Thyroid gland (tissue), 4 donors: ENCODE measurements around the gene RPN2. TPM values are rescaled to one million over a fixed set of nuclear protein-coding genes. Genes with fewer than 3 reads are reported as not detected.

Source experiments
- DNase-seq, 2 donors: peaks; one replicate each; pipeline ENCODE4 v3.0.0-alpha.2; 2019
- H3K27ac ChIP-seq, 3 donors: fragments of 200-600 bp; sonication (generic); 1 replicate in 2 of 3; 2 replicates in 1 of 3; pipeline ENCODE4 v1.5.1; 2016 to 2019; ENCODE audit warnings: mild to moderate bottlenecking in 1 of 3, moderate library complexity in 1 of 3
- H3K27me3 ChIP-seq: fragments of 200-600 bp; sonication (generic); one replicate; pipeline ENCODE4 v1.5.1; 2019
- H3K36me3 ChIP-seq, 2 donors: fragments of 200-600 bp; sonication (generic); one replicate each; pipeline ENCODE4 v1.5.1; 2016 to 2019
- H3K4me1 ChIP-seq, 2 donors: fragments of 200-600 bp; sonication (generic); one replicate each; pipeline ENCODE4 v1.5.1; 2017 to 2019
- H3K4me3 ChIP-seq, 3 donors: fragments of 200-600 bp; sonication (generic); replicated peaks in 1 of 3; 1 replicate in 2 of 3; 2 replicates in 1 of 3; pipeline ENCODE4 v1.5.1; 2016; ENCODE audit warnings: mild to moderate bottlenecking in 1 of 3
- H3K9me3 ChIP-seq: fragments of 200-600 bp; sonication (generic); one replicate; pipeline ENCODE4 v1.5.1; 2017
- CTCF ChIP-seq, 6 experiments: fragments of 200-600 bp in 3 of 6; fragments of 450-650 bp in 3 of 6; sonication (generic) in 3 of 6; IDR thresholded peaks; one replicate each; pipeline ENCODE4 v1.5.1; 2016 to 2019; ENCODE audit warnings: antibody characterized with exemption in 6 of 6, mild to moderate bottlenecking in 2 of 6, inconsistent platforms in 1 of 6, moderate library complexity in 1 of 6
- POLR2A ChIP-seq, 2 donors: fragments of 450-650 bp; IDR thresholded peaks; one replicate each; pipeline ENCODE4 v1.6.1; 2017; ENCODE audit warnings: antibody characterized with exemption in 2 of 2, mild to moderate bottlenecking in 2 of 2, moderate library complexity in 1 of 2
- WGBS, 2 donors: methylation state at CpG; one replicate each; pipeline ENCODE4 v1.1.5; 2017; 5-methylcytosine and 5-hydroxymethylcytosine counted together
- intact Hi-C: fragments of 100-400 bp; cut with DNase I; formaldehyde crosslinking; loops from one replicate; pipeline ENCODE4 v1.15.1; 2023
- total RNA-seq, 4 donors: library from RNA; depleted of rRNA; stranded (reverse); fragments of >200 nt; gene quantifications; one replicate each; pipeline ENCODE4 v1.2.3, GENCODE V29; 2016

The RPN2 gene
- total RNA-seq, 4 donors from 2014 or later: 175 to 342 (median 296) TPM

GRCh38 chr20:37228082-37228481, 49.0 kb downstream of the RPN2 start:
- Histone ChIP-seq H3K9me3 (no peaks in the 10 kb centered on the region), H3K36me3 (peaks cover 82 to 90% of the 10 kb centered on the region in 2 donors), H3K4me1 (peaks cover 0 to 2% of the 10 kb centered on the region in 2 donors), H3K27ac (no peak overlapping the region), H3K4me3 (no peak overlapping the region), H3K27me3 (no peaks in the 10 kb centered on the region)
- DNase-seq: no peak
- no peak for TF ChIP-seq CTCF (IDR thresholded peaks at IDR 0.05)
- no peak for TF ChIP-seq POLR2A (IDR thresholded peaks at IDR 0.05)
- WGBS, 2 donors: 84% methylated on average over 6 of the region's 6 CpGs
- intact Hi-C loops: no loop called here

- Histone ChIP-seq H3K27ac (no peak overlapping the region), H3K4me3 (no peak overlapping the region), H3K4me1 (no peaks in the 10 kb centered on the region), H3K9me3 (no peaks in the 10 kb centered on the region), H3K27me3 (no peaks in the 10 kb centered on the region), H3K36me3 (peaks cover 88 to 96% of the 10 kb centered on the region in 2 donors)
- no peak for DNase-seq
- intact Hi-C loops: no loop called here
- 92 to 94% methylated on average over 5 of the region's 5 CpGs for WGBS, 2 donors
- no peak for TF ChIP-seq POLR2A (IDR thresholded peaks at IDR 0.05)
- TF ChIP-seq CTCF (IDR thresholded peaks at IDR 0.05): no peak
Measured at GRCh38 chr20:37228656-37229055, 49.5 kb downstream of the RPN2 start.

- intact Hi-C loops: no loop called here
- Histone ChIP-seq H3K27ac (no peak overlapping the region), H3K9me3 (no peaks in the 10 kb centered on the region), H3K36me3 (peaks cover 88 to 96% of the 10 kb centered on the region in 2 donors), H3K4me3 (no peak overlapping the region), H3K4me1 (no peaks in the 10 kb centered on the region), H3K27me3 (no peaks in the 10 kb centered on the region)
- TF ChIP-seq CTCF (IDR thresholded peaks at IDR 0.05): no peak
- TF ChIP-seq POLR2A (IDR thresholded peaks at IDR 0.05): no peak
- 92 to 93% methylated on average over 4 of the region's 4 CpGs for WGBS, 2 donors
- no peak for DNase-seq
Measured at GRCh38 chr20:37229357-37229756, 50.2 kb downstream of the RPN2 start.

GRCh38 chr20:37230200-37230599, 51.1 kb downstream of the RPN2 start:
- no peak for DNase-seq
- no peaks in the 10 kb centered on the region for H3K27me3 ChIP-seq
- H3K4me3 ChIP-seq: no peak overlapping the region
- intact Hi-C loops: no loop called here
- TF ChIP-seq POLR2A (IDR thresholded peaks at IDR 0.05) (no peak), CTCF (IDR thresholded peaks at IDR 0.05) (no peak)
- no peaks in the 10 kb centered on the region for H3K4me1 ChIP-seq
- WGBS, 2 donors: 96 to 98% methylated on average over 6 of the region's 6 CpGs
- no peaks in the 10 kb centered on the region for H3K9me3 ChIP-seq
- peaks cover 88 to 96% of the 10 kb centered on the region in 2 donors for H3K36me3 ChIP-seq
- no peak overlapping the region for H3K27ac ChIP-seq

- no peaks in the 10 kb centered on the region for H3K4me1 ChIP-seq
- H3K27me3 ChIP-seq: no peaks in the 10 kb centered on the region
- peaks cover 88 to 98% of the 10 kb centered on the region in 2 donors for H3K36me3 ChIP-seq
- no peak overlapping the region for H3K4me3 ChIP-seq
- TF ChIP-seq CTCF (IDR thresholded peaks at IDR 0.05) (no peak), POLR2A (IDR thresholded peaks at IDR 0.05) (no peak)
- intact Hi-C loops: no loop called here
- H3K9me3 ChIP-seq: no peaks in the 10 kb centered on the region
- DNase-seq: no peak
- H3K27ac ChIP-seq: no peak overlapping the region
- 88 to 92% methylated on average over 13 of the region's 13 CpGs for WGBS, 2 donors
Measured at GRCh38 chr20:37231947-37232630, 53.0 kb downstream of the RPN2 start.
